Right hindlimb (tissue), 1 donor: Measurements from ENCODE around the gene ABCB6.

ENCODE experiments used
- DNase-seq: peaks from one replicate; pipeline ENCODE4 v3.0.0-alpha.2; 2018

ABCB6 gene

DNA sequence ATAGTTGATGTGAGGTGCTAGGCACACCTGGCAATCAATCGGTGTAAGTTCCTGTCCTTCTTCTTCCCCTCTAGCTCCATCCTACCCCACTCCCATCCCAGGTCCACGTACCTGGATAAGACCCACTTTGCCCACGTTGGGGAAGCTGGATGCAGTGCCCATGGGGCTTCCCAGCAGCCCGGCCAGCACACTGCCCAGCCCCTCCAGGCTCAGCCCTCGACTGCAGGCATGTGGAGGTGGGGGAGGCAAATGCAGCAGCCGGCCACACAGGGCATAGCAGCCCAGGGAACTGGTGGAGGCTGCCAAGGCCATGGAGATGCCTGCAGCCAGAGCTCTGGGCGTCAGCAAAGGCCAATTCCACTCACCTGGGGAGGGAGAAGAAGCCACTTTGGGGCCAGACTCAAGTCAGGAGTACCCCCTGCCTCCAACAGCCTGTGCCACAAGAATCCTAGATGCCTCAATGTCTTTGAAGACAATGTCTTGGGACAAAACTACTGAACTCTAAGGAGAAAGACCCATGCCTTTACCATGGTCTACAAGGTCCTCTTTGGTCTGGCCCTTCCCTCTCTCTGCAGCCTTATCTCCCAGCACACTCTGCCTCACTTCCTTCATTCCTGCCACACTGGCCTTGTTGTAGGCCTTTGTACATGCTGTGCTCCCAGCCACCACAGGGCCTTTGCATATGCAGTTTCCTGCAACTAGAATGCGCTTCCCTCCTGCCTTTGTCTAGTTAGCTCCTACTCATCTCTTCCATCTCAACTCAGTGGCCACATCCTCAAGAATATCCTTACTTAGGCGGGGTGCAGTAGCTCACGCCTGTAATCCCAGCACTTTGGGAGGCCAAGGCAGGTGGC lies 53.5 kb downstream of the ABCB6 start:
- no peak for DNase-seq

DNA sequence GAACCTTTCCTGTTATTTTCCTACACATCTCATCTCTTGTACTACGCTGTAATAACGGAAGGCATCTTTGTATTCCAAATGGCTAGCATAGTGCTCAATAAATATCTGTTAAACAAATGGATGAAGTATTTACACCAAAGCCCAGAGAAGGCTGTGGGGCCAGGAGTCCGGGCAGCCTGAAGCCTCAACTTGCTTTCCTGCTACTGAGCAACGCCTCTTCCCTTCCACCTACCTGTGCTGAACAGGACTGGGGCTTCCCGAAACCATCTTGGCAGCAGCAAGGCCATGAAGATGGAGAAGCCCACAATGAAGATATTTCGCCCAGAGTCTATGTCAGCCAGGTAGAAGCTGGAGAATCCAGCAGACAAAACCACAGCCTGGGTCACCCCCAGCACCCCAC lies 55.6 kb downstream of the ABCB6 start:
- DNase-seq, result no peak

DNA sequence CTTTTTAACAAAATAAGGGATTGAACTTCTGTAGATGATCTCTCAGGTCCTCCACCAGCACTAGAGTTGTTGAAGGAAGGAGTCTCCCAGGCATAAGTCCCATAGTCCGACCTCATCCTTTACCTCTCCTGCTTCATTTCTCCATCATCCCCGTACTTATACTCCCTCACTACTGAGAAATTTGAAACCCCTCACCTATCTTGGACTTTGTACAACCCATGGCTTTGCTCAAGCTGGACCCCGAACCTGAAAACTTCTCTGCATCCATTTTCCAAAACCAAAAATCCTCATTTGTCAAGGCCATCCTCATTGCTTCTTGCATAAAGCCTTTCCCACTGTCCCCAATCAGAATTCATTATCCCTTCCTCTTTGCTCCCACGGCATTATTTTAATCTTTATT lies 57.7 kb downstream of the ABCB6 start:
- no peak for DNase-seq

DNA sequence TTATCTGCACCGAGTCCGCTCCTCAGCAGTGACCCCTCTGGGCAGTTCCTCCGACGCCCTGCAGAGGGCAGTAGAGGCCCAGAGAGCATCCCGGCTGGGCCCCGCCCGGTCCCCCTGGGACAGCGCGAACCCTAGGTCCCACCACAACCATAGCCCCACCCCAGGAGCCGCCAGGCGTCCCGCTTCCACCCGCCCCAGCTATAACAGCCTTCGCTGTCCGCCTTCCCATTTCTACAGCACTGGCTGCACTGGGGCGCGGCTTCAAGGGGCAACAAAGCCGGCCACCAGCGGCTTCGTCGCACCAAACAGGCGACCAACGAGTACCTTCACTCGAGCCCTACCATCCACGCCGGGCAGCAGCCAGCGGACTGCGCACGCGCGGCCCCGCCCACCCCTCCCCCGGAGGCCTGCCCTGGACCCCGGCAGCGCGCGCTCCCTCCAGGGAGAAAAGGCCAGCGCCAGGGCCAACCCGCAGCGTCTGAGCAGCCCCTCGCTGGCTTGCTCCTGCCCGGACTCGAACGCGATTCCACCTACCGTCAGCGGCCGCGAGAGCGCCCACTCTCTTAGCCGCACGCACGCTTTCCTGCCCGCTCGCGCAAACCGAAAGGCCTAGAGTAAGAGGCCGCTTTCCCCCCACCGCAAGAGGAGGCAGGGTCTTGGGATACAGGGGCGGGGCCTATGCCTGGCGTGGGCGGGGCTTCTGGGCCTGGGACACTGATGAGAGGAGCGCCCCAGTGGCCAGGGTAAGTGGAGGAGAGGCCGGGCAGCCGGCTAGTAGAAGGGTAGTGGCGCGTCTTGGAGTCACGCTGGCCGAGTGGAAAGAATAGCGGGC lies 58.4 kb downstream of the ABCB6 start, which contains the start of gene NHEJ1:
NHEJ1 (minus strand) TSS at position 630 of the 832 bp plus-strand sequence. CDS start 2,453 bp downstream, outside the sequence.
- peak; percentile 96 for DNase-seq
